Loucy (cell line): ENCODE measurements around the gene LAP3.
A peak's percentile ranks its signal among the peaks of the same experiment; 100 is the strongest.

ENCODE experiments used
- EZH2phosphoT487 ChIP-seq: fragments of 200-600 bp; IDR thresholded peaks from 2 replicates; pipeline ENCODE4 v1.6.1; 2018; ENCODE audit warnings: antibody characterized with exemption, mild to moderate bottlenecking, moderate library complexity, borderline replicate concordance
- TF ChIP-seq, protein P1 (sequence below): fragments of 200-600 bp; sonication (generic); conservative IDR thresholded peaks from 2 replicates; pipeline ENCODE4 v1.5.1; 2014; ENCODE audit warnings: mild to moderate bottlenecking, antibody characterized with exemption, low read length

DNA sequence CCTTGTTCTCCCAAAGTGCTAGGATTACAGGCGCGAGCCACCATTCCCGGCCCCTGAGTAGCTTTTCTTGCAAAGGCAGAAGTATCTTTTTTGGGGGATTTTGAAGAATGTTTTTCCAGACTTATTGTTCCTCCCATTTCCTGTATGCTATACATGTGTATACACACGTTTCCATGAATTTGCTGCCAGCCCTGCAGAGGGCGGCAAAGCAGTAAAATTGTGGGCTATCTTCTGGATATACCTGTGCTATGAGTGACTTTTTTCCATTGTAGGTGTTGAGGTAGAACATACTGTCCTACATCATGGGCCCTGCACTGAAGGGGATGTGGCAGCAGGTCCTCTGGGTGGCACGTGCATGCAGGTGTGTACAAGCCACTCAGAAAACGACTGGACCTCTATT lies 20.5 kb downstream of the LAP3 start:
- no peak for TF ChIP-seq EZH2phosphoT487
- TF ChIP-seq, protein P1, sequence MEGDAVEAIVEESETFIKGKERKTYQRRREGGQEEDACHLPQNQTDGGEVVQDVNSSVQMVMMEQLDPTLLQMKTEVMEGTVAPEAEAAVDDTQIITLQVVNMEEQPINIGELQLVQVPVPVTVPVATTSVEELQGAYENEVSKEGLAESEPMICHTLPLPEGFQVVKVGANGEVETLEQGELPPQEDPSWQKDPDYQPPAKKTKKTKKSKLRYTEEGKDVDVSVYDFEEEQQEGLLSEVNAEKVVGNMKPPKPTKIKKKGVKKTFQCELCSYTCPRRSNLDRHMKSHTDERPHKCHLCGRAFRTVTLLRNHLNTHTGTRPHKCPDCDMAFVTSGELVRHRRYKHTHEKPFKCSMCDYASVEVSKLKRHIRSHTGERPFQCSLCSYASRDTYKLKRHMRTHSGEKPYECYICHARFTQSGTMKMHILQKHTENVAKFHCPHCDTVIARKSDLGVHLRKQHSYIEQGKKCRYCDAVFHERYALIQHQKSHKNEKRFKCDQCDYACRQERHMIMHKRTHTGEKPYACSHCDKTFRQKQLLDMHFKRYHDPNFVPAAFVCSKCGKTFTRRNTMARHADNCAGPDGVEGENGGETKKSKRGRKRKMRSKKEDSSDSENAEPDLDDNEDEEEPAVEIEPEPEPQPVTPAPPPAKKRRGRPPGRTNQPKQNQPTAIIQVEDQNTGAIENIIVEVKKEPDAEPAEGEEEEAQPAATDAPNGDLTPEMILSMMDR, result peak; percentile 66
